ENCODE data around the gene LYST.
A peak's percentile ranks its signal among the peaks of the same experiment; 100 is the strongest.
"Not testable (repeated sequence)": the region's sequence is repeated elsewhere in the genome, so short reads cannot be mapped to it uniquely, and the experiment has no call there.

LYST gene

GRCh38 chr1:235817101-235817728 is 49.5 kb downstream of the LYST start:
- no peak for DNase-seq (ENCODE audit: low read depth)

GRCh38 chr1:235809688-235810397 is 56.9 kb downstream of the LYST start:
- peak; percentile 92 for DNase-seq (ENCODE audit: low read depth)

- no peak for DNase-seq (ENCODE audit: low read depth)
Observed at GRCh38 chr1:235808223-235808622, 58.5 kb downstream of the LYST start.

GRCh38 chr1:235806123-235806522 is 60.6 kb downstream of the LYST start:
- DNase-seq (ENCODE audit: low read depth): no peak

- DNase-seq (ENCODE audit: low read depth): no peak
Observed at GRCh38 chr1:235802573-235803346, 63.9 kb downstream of the LYST start.

GRCh38 chr1:235799264-235799663 is 67.4 kb downstream of the LYST start:
- DNase-seq (ENCODE audit: low read depth): no peak

- DNase-seq (ENCODE audit: low read depth): no peak
Observed at GRCh38 chr1:235791532-235792060, 75.1 kb downstream of the LYST start.

- DNase-seq (ENCODE audit: low read depth): no peak
Observed at GRCh38 chr1:235790123-235790522, 76.6 kb downstream of the LYST start.

GRCh38 chr1:235786227-235786898 is 80.3 kb downstream of the LYST start:
- DNase-seq (ENCODE audit: low read depth): not testable (repeated sequence)

GRCh38 chr1:235784950-235785349 is 81.8 kb downstream of the LYST start:
- DNase-seq (ENCODE audit: low read depth): no peak

- DNase-seq (ENCODE audit: low read depth): peak; percentile 56
Observed at GRCh38 chr1:235783148-235783776, 83.4 kb downstream of the LYST start.

GRCh38 chr1:235782601-235783000 is 84.1 kb downstream of the LYST start:
- DNase-seq (ENCODE audit: low read depth): no peak

GRCh38 chr1:235781807-235782206 is 84.9 kb downstream of the LYST start:
- DNase-seq (ENCODE audit: low read depth): no peak

- DNase-seq (ENCODE audit: low read depth): no peak
Observed at GRCh38 chr1:235779770-235780169, 86.9 kb downstream of the LYST start.

- DNase-seq (ENCODE audit: low read depth): no peak
Observed at GRCh38 chr1:235776396-235776795, 90.3 kb downstream of the LYST start.

- DNase-seq (ENCODE audit: low read depth): no peak
Observed at GRCh38 chr1:235775246-235775860, 91.4 kb downstream of the LYST start.

- DNase-seq (ENCODE audit: low read depth): no peak
Observed at GRCh38 chr1:235767795-235768194, 98.9 kb downstream of the LYST start.

- no peak for DNase-seq (ENCODE audit: low read depth)
Observed at GRCh38 chr1:235766794-235767285, 99.9 kb downstream of the LYST start.

- no peak for DNase-seq (ENCODE audit: low read depth)
Observed at GRCh38 chr1:235763962-235764361, 102.7 kb downstream of the LYST start.

- no peak for DNase-seq (ENCODE audit: low read depth)
Observed at GRCh38 chr1:235759336-235759735, 107.4 kb downstream of the LYST start.

- DNase-seq (ENCODE audit: low read depth): peak; percentile 14
Observed at GRCh38 chr1:235758931-235759330, 107.8 kb downstream of the LYST start.

Measured in amniotic epithelial cell (primary cell).